GM18907 (cell line): ENCODE measurements around the gene COL13A1.

Experiments used
- ATAC-seq: cut with Tn5 transposase; IDR thresholded peaks from one replicate; pipeline ENCODE4 v1.9.1; 2021; ENCODE audit warnings: mild to moderate bottlenecking, moderate library complexity; ENCODE audit not compliant: unreplicated experiment

COL13A1 gene

GRCh38 chr10:69818676-69819239 is 17.1 kb downstream of the COL13A1 start:
- no peak for ATAC-seq

DNA sequence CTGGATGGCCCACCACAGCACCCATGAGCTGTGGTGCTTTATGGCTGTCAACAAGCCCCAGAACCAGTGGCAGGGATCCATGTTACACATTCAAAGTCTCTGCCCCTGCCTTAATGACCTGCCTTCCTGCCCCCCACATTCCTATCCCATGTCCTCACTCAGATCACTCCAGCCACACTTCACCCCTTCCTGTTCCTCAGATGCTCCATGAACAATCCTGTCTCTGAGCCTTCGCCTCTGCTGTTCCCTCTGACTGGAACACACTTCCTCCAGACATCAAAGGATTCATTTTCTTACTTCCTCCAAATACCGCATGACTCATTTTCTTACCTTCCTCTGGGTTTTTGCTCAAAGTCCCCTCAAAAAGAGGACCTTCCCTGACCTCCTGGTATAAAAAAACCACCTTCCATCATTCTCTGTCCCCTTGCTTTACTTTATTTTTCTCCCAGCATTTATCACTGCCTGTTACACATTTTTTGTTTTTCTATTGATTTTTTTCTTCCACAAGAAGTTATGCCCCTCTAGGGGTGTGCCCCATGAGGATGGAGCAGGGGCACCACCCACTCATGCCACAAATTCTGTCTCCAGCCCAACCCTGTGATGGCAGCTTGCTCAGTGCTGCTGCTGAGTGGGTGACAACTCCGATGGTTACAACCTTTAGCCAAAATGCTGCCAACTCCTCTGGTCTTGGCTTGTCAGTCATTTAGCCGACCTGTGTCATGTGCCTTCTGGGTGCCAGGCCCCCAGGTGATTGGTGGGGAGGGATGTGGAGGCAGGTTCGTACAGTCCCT is 18.2 kb downstream of the COL13A1 start:
- no peak for ATAC-seq

DNA sequence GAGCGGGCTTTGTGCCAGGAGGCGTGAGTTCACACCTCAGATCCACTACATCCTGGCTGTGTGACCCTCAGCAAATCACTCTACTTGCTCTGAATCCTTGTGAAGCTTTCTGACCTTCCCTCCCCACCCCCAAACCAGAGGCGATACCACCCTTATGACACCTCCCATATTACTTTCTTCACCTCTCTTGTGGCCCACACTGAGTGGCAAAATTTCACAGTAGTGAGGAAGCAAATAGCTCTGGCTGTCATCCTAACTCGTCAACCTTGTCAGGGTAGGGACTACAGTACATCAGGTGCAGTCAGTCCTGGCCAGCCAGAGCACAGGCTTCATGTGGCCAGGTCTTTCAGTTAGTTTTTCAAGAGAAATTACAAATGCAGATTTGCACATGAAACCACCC is 19.1 kb downstream of the COL13A1 start:
- no peak for ATAC-seq

DNA sequence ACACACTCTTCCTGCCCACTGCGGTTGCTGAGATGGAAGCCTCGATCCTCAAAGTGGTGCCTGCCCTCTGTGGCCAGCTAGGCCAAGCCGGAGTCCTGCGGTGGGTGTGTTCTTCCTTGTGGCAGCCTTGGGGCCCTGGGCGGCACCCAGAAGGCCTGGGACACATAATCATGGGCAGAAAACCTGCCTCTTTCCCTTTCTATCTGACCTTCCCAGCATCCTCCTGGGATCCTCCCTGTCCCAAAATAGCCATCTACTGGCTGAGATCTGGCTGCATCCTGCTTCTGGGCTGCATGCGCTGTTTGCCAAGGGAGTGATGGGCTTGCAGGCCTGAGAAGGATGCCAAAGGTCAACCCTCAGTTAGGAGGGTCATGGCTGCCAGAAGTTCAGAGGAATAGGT is 23.9 kb downstream of the COL13A1 start:
- ATAC-seq = no peak

DNA sequence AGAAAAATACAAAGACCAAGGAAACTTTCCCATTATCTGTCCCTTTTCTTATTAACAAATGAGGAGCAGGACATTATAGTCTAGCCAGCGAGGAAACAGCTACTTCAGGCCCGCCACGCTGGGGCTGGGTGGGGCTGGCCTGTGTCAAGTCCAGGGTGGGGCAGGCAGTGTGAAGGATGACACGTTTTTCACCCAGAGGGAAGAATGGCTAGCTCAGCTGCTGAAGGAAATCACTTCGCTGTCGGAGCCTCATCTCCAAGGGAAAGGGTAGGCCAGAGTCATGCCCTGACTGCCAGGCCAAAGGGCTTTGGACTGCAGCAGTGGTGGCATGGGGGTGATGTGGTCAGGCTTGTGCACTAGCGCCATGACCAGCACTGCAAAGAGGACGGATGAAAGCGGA is 24.4 kb downstream of the COL13A1 start:
- no peak for ATAC-seq

DNA sequence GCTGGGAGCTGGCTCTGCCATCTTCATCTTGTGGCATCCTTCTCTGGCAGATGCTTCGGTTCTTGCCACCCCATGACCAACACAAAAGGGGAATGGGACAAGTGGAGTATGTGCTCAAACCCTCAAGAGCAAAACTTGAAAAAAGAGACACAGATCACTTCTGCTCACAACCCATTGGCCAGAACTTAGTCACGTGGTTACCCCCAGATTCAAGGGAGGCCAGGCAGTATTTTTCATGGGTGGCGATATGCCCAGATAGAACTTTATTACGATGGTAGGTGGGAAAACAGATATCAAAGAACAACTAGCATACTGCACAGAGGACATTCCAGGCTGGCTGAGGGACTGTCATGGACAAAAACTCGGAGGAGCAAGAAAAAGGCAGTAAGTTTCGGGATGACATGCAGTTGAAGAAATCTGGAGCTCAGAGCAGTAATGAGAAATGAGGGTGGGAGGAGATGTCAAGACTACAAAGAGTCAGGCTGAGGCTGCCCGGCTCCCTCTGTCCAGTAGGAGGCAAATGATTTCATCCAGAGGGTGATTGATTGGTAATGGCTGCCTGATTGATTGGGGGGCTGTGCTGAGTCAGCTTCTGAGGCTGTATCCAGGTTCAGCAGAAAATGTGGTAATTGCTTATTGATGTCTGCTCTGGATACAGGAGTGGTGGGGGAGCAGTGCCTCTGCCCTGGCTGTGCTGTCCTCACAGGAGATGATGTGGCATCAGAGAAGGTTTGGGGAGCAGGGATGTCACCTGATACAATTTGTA is 25.3 kb downstream of the COL13A1 start:
- no peak for ATAC-seq

DNA sequence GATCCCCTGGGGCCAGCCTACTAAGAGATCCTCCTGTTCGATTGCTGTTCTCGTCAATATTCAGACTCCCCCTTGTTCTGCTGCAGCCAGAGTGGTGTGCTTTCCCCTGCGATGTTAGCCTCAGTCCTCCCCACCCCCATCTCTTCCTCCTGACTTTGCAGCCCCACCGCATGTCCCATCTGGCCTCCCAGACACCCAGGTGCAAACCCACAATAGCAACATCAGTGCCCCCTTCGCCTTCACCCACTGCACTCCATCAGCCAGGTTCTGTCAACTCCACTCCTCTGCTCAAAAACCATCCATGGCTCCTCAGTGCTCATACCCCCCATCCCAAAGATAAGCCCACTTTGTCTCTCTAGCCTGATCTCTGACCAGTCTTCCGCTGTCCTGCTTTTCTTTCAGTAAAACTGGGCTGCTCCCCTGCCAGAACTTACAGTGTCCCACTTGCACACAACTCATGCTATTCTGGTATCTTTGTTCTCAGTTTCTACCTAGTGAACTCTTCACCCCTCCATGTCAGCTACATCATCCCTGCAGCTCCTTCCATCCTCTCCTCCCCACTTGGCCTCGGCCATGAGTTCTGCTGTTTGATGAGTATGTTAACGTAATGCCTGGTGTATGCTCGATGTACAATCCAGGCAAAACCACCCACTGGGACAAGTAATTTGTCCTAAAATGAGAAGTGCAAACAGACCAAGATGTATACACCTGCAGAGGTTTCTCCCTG is 26.6 kb downstream of the COL13A1 start:
- ATAC-seq = no peak

DNA sequence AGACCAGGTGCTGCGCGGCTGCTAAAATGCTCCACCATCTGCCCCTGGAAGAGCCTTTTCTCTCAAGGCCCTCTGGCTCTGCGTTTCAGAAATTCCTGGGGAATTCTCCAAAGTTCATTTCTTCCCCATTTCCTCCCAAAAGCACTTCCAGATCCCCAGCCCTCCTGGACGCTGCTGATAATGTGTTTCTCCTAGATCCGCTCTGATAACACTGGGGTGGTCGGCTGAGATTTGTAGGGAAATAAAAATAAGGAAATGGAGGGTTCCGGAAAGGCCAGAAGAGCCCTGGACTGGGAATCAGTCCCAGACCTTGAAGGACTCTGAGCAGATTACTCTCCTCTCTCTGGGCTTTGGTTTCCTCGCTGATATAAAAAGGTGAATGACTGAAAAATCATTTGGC is 28.1 kb downstream of the COL13A1 start:
- ATAC-seq = no peak

DNA sequence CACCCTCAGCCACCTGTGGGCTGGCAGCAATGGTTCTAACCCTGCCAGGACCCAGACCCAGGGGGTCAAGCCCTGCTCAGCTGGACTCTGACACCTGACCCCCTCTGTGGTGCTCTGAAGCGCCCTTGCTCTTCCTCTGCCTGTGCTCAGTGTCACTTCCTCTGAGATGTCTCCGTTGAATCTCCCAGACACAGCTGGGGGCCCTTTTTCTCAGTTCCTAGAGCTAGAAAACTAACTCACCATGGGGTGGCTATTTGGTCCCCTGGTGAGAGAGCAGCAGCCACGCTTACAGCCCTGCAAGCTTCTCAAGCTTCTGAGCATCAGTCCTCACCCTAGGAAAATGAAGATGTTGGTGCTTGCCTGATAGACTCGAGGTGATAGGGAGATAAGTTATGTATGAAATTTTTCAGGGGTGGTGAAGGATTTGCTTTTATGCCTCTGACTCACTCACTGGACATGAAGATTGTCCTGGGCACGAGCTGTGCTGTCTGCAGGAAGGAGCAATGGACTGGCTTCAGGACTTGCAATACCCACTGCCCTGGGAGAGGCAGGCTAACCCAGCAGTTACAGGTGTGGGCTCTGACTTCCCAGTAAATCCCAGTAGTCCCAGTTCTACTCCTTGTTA is 29.6 kb downstream of the COL13A1 start:
- ATAC-seq = no peak

DNA sequence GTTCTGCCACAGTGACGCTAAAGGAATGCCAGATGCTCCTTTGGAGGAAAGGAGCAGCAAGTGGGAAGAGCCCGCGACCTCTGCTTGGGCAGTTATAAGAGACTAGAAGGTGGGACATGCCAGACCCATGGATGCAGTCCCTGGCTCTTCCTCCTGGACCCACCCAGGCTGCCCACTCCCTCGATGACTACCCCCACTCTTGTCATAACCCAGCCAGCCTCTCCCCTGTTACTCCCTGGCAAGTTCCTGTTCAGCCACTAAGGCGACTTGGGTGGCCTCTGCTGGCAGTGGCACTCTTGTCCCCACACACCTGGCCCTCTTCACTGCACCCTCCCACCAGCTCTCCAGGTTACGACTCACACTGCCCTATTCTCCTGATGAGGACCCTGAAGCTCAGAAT is 33.5 kb downstream of the COL13A1 start:
- ATAC-seq = no peak

GRCh38 chr10:69835875-69836730 is 34.4 kb downstream of the COL13A1 start:
- ATAC-seq = no peak

DNA sequence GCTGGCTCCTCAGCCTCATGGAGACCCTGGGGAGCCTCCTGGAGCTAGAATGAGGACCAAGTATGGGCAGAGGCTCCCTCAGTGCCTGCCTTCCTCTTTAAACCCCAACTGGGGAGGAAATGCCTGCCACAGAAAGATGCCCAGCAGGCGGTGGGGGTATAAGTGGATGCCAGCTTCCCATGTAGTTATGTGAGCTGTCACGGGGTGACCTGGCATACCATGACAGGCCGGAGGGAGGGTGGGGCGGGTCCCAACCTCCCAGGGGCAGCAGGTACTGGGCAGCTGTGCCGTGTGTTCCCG is 35.0 kb downstream of the COL13A1 start:
- no peak for ATAC-seq

- no peak for ATAC-seq
These were observed 35.6 kb downstream of the COL13A1 start for GRCh38 chr10:69837261-69837660.

- ATAC-seq = no peak
These were observed 36.7 kb downstream of the COL13A1 start for GRCh38 chr10:69838418-69838817.

- ATAC-seq = no peak
These were observed 37.1 kb downstream of the COL13A1 start for GRCh38 chr10:69838853-69839252.

DNA sequence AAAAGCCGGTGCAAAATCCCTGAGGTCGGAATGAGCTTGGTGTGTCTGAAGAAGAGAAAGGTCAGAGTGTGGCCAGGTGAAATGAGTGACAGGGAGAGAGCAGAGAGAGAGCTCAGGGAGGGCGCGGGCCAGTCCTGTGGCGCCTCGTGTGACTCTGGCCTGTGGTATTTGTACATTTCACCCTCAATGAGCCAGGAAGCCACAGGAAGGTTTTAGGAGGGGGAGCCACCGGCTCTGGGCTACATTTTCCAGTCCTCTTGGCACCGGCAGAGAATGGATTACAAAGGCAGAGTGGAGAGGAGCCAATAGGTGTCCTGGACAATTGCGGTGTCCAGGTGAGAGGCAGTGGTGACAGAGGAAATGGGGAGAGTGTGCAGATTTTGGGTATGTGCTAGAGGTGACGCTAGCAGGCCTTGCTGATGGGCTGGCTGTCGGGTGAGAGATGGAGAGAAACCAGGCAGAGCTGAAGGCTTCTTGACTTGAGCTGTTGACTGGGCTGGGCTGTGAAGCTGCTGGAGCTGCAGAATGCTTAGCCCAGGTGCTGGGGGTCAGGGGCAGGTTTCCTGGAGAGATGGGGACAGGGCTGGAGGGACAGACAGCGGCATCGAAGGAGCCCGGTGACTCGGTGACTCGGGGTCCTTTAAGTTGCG is 38.1 kb downstream of the COL13A1 start:
- ATAC-seq = no peak

- no peak for ATAC-seq
These were observed 39.1 kb downstream of the COL13A1 start for GRCh38 chr10:69840773-69841172.

GRCh38 chr10:69842020-69842419 is 40.3 kb downstream of the COL13A1 start:
- no peak for ATAC-seq

- ATAC-seq = no peak
These were observed 41.2 kb downstream of the COL13A1 start for GRCh38 chr10:69842882-69843281.

DNA sequence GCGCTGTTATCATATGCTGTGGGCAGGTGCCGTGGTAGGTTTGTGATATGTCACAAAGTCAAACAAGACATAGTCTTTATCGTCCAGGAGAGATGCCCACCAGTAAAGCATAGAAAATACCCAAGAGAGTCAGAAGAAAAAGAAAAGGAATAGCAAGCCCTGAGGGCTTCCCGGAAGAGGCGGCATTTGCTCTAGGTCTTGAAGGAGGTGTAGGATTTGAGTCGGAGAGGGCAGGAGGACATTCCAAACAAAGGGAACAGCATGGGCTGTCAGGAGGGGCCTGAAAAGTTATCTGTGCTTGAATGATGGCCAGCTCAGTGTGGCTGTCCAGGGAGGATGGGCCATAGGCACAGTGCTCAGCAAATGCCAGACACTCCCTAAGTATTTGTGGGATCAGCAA is 42.2 kb downstream of the COL13A1 start:
- ATAC-seq = no peak
